H1 (cell line): Measurements from ENCODE around the gene STBD1.
"Not testable (repeated sequence)": the region's sequence is repeated elsewhere in the genome, so short reads cannot be mapped to it uniquely, and the experiment has no call there.

Experiments used
- EGR1 ChIP-seq: IDR thresholded peaks from 2 replicates; pipeline ENCODE4 v1.6.1; 2011; ENCODE audit warnings: low read depth, low read length, borderline replicate concordance
- EZH2 ChIP-seq: fragments of 200-600 bp; sonication (generic); IDR thresholded peaks from 2 replicates; pipeline ENCODE4 v1.7.1; 2012; ENCODE audit warnings: low read depth, mild to moderate bottlenecking, moderate library complexity, low read length, inconsistent platforms; ENCODE audit not compliant: severe bottlenecking
- GABPA ChIP-seq: IDR thresholded peaks from 2 replicates; pipeline ENCODE4 v1.6.1; 2011; ENCODE audit warnings: mild to moderate bottlenecking, low read length, moderate library complexity, borderline replicate concordance; ENCODE audit not compliant: insufficient read depth
- NRF1 ChIP-seq: IDR thresholded peaks from 2 replicates; pipeline ENCODE4 v1.6.1; 2011; ENCODE audit warnings: mild to moderate bottlenecking, low read depth, low read length, improper control_type of control experiment
- POLR2A ChIP-seq, 2 experiments: IDR thresholded peaks; 1 replicate in 1 of 2; 2 replicates in 1 of 2; pipeline ENCODE4 v1.6.1; 2011; ENCODE audit warnings: low read depth in 2 of 2, low read length in 2 of 2, mild to moderate bottlenecking in 2 of 2; ENCODE audit errors: control extremely low read depth in 1 of 2
- RNF2 ChIP-seq: fragments of 200-900, 300-1000 bp; sonication (generic); IDR thresholded peaks from 2 replicates; pipeline ENCODE4 v1.7.1; 2016; ENCODE audit warnings: borderline replicate concordance, low read depth, mild to moderate bottlenecking, antibody characterized with exemption, low read length; ENCODE audit not compliant: poor library complexity, severe bottlenecking; ENCODE audit errors: missing control alignments
- SIN3A ChIP-seq, 2 experiments: IDR thresholded peaks in 1 of 2; conservative IDR thresholded peaks in 1 of 2; 2 replicates each; pipeline ENCODE4 v1.6.1; 2011 to 2012; ENCODE audit warnings: low read length in 2 of 2, improper control_type of control experiment in 1 of 2, low read depth in 1 of 2, mild to moderate bottlenecking in 1 of 2
- SRF ChIP-seq: IDR thresholded peaks from 2 replicates; pipeline ENCODE4 v1.6.1; 2011; ENCODE audit warnings: mild to moderate bottlenecking, low read depth, low read length, moderate library complexity
- TAF1 ChIP-seq: IDR thresholded peaks from 2 replicates; pipeline ENCODE4 v1.6.1; 2011; ENCODE audit warnings: mild to moderate bottlenecking, low read depth, low read length
- TF ChIP-seq, protein P1 (sequence below): IDR thresholded peaks from 2 replicates; pipeline ENCODE4 v1.6.1; 2012; ENCODE audit warnings: inconsistent platforms
- TF ChIP-seq, protein P2 (sequence below), 3 experiments: IDR thresholded peaks; 1 replicate in 2 of 3; 2 replicates in 1 of 3; pipeline versions ENCODE4 v1.5.1 to v1.6.1; 2011; ENCODE audit warnings: low read length in 3 of 3, mild to moderate bottlenecking in 3 of 3, inconsistent platforms in 2 of 3, low read depth in 1 of 3, moderate library complexity in 1 of 3; ENCODE audit not compliant: insufficient read depth in 1 of 3; ENCODE audit errors: control extremely low read depth in 1 of 3

DNA sequence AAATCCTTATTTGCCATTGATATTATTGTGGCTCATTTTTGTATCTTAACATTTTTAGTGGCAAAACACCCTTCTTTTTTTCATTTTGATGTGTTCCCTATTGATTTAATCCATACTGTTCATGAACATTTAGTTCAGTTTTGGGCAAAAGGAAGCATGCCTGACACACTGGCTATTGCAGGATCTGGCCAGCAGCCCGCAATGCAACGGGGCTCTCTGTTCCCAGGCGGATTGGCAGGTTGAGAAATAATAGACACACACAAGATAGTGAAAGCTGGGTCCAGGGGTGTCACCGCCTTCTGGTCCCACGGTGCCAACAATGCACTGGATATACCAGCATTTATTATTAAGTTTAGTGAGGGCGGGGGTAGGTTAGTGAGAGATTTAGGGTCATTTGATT, 24.9 kb upstream of the STBD1 start:
- TF ChIP-seq SIN3A (conservative IDR thresholded peaks at IDR 0.05 in 1 of 2, IDR thresholded peaks at IDR 0.05 in 1 of 2; ENCODE audit: low read depth in 1 of 2, low read length in 2 of 2); NRF1; POLR2A (IDR thresholded peaks at IDR 0.05; ENCODE audit: control extremely low read depth in 1 of 2, low read depth in 2 of 2, low read length in 2 of 2); EZH2; SRF; TAF1; GABPA; EGR1; RNF2: not testable (repeated sequence)
- TF ChIP-seq, protein P1, sequence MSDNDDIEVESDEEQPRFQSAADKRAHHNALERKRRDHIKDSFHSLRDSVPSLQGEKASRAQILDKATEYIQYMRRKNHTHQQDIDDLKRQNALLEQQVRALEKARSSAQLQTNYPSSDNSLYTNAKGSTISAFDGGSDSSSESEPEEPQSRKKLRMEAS: not testable (repeated sequence)
- TF ChIP-seq, protein P2, sequence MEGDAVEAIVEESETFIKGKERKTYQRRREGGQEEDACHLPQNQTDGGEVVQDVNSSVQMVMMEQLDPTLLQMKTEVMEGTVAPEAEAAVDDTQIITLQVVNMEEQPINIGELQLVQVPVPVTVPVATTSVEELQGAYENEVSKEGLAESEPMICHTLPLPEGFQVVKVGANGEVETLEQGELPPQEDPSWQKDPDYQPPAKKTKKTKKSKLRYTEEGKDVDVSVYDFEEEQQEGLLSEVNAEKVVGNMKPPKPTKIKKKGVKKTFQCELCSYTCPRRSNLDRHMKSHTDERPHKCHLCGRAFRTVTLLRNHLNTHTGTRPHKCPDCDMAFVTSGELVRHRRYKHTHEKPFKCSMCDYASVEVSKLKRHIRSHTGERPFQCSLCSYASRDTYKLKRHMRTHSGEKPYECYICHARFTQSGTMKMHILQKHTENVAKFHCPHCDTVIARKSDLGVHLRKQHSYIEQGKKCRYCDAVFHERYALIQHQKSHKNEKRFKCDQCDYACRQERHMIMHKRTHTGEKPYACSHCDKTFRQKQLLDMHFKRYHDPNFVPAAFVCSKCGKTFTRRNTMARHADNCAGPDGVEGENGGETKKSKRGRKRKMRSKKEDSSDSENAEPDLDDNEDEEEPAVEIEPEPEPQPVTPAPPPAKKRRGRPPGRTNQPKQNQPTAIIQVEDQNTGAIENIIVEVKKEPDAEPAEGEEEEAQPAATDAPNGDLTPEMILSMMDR (IDR thresholded peaks at IDR 0.05; ENCODE audit: control extremely low read depth in 1 of 3, insufficient read depth in 1 of 3, low read depth in 1 of 3, low read length in 3 of 3): not testable (repeated sequence)
